Measurements from ENCODE around the gene ATG4D. TPM values are rescaled to one million over a fixed set of nuclear protein-coding genes. Genes with fewer than 3 reads are reported as not detected.

The ATG4D gene
- polyA plus RNA-seq, 1 of the 3 experiments (the other 2 are of a cell fraction): 22.6 TPM

DNA sequence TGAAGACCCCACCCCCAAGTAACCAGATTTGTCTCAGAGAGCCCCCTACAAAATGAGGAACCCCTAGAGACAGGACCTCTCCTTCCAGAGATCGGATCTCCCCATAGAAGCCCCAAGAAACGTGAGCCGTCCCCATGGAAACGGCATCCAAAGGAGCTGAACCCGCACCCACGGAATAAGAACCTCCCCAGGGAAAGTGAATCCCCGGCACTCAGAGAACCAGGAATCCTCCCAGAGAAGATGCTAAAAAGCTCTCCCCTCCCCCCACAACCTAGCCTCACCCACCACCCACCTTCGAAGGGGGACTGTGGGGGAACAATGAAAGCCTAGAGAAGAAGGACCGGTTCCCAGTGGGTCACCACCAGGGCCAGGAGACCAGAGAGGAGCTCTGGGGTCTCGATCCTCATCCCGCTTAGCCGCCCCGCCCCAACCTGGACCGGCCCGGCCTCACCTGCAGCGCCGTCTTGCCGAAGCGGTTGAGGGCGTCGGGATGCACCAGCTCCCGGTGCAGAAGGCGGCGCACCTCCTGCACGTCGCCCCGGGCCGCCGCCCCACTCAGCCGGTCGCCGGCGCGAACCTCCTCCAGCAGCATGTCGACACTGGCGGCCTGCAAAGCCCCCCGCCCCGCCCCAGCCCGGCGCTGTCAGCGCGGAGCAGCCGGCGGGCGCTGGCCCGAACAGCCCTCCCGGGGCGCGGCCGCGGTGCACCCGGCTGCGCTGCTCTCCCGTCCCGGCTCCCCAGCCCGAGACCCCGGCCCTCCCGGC, 24.5 kb downstream of the ATG4D start:
- TF ChIP-seq SIN3A (IDR thresholded peaks at IDR 0.05; ENCODE audit: borderline replicate concordance, low read depth, low read length) (0 out of 2 replicates have a peak, but pooled peaks have one; percentile 16), MEF2A (IDR thresholded peaks at IDR 0.05; ENCODE audit: borderline replicate concordance, low read depth) (no peak), YY1 (IDR thresholded peaks at IDR 0.05; ENCODE audit: low read depth) (no peak), SMC3 (IDR thresholded peaks at IDR 0.05; ENCODE audit: low read depth, low read length) (no peak), FOSL2 (IDR thresholded peaks at IDR 0.05; ENCODE audit: borderline replicate concordance, low read depth) (no peak)
- TF ChIP-seq, protein P1, sequence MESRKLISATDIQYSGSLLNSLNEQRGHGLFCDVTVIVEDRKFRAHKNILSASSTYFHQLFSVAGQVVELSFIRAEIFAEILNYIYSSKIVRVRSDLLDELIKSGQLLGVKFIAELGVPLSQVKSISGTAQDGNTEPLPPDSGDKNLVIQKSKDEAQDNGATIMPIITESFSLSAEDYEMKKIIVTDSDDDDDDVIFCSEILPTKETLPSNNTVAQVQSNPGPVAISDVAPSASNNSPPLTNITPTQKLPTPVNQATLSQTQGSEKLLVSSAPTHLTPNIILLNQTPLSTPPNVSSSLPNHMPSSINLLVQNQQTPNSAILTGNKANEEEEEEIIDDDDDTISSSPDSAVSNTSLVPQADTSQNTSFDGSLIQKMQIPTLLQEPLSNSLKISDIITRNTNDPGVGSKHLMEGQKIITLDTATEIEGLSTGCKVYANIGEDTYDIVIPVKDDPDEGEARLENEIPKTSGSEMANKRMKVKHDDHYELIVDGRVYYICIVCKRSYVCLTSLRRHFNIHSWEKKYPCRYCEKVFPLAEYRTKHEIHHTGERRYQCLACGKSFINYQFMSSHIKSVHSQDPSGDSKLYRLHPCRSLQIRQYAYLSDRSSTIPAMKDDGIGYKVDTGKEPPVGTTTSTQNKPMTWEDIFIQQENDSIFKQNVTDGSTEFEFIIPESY (IDR thresholded peaks at IDR 0.05; ENCODE audit: borderline replicate concordance, low read depth): no peak

DNA sequence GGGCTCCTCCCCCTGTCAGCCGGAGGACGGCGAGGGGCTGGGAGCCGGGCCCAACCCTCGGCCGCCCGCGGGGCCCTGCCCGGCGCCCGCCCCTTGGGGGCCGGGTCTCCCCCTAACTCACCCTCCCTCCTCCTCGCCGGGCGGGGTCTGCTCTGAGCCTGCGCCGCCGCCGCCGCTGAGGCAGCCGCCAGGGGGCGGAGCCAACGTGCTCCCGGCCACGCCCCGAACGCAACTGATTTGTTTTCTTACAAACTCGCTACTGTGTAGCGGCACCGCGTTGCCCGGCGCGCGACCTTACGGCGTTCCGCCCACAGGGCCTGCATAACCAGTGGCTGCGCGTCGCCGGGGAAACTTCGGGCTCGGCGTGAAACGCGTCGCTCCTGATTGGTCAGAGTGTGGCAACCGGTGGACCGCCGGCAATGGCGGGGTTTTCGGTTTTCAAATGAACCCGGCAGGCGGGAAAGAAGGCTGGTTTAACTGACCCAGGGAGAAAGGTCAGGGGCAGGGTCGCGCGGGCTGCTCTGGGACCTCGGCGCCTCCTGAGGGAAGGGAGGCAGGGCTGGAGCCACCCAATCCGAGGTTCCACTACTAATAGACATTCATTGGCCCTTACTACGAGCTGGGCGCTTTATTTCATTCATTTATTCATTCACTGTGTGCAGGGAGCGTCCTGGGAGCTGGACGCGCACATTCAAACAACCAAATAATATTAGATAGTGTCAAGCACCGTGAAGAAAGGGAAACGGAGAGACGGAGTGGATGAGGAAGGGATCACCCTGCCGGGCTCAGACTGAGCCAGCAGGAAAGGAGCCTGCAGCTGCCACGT, 25.3 kb downstream of the ATG4D start, which contains the start of gene CDKN2D:
TSS of gene CDKN2D (minus strand) at position 154 of the 826 bp plus-strand sequence. CDS start 326 bp downstream, outside the sequence.
- Histone ChIP-seq H4K20me1 (ENCODE audit: insufficient read depth) (no peaks in the 10 kb centered on the region), H3K9me3 (no peaks in the 10 kb centered on the region), H3F3A (replicated peaks; ENCODE audit: insufficient read depth) (peaks cover 13% of the 10 kb centered on the region), H3K36me3 (replicated peaks in 1 of 2; ENCODE audit: control insufficient read depth in 1 of 2, insufficient read depth in 2 of 2, low read length in 1 of 2) (no peaks in the 10 kb centered on the region), H3K9me2 (no peaks in the 10 kb centered on the region), H3K27me3 (ENCODE audit: insufficient read depth) (no peaks in the 10 kb centered on the region), H3K4me1 (ENCODE audit: control insufficient read depth in 1 of 2, insufficient read depth in 2 of 2, low read depth in 1 of 2, low read length in 1 of 2) (peaks cover 8 to 32% of the 10 kb centered on the region in 2 experiments; a peak in 3 of 4 replicates), H3K27ac (ENCODE audit: low read depth in 2 of 2, low read length in 1 of 2) (peak within 1 kb of the TSS; percentile 77 to 88), H2AFZ (ENCODE audit: low read depth) (peak within 1 kb of the TSS; percentile 84), H3K4me3 (ENCODE audit: low read depth in 2 of 2, low read length in 1 of 2) (peak within 1 kb of the TSS; percentile 70 to 76), H3K79me2 (ENCODE audit: insufficient read depth) (peaks cover 32% of the 10 kb centered on the region), H3K9ac (peak within 1 kb of the TSS; percentile 87), H3K4me2 (peak within 1 kb of the TSS; percentile 94)
- ChIA-PET CTCF (interaction anchor here (0.7 to 6.4 kb wide), 10 partner anchors 12 to 297 kb away, joined by 3 to 42 read pairs (median 4); partner anchors contain the start of gene QTRT1), POLR2A (interaction anchor here (0.6 kb wide), 1 partner anchor 66 kb away, joined by 3 read pairs; the partner anchor contains the start of gene KEAP1)
- under 1% methylated on average over 48 of the region's 71 CpGs for WGBS (ENCODE audit: low lambda C conversion rate)
- peak; percentile 96 for DNase-seq
- TF ChIP-seq, protein P2, sequence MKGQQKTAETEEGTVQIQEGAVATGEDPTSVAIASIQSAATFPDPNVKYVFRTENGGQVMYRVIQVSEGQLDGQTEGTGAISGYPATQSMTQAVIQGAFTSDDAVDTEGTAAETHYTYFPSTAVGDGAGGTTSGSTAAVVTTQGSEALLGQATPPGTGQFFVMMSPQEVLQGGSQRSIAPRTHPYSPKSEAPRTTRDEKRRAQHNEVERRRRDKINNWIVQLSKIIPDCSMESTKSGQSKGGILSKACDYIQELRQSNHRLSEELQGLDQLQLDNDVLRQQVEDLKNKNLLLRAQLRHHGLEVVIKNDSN (IDR thresholded peaks at IDR 0.05; ENCODE audit: borderline replicate concordance, low read depth): no peak; the same call in 1 of the 2 replicates
- TF ChIP-seq SIN3A (IDR thresholded peaks at IDR 0.05; ENCODE audit: borderline replicate concordance, low read depth, low read length): peak; percentile 95
- TF ChIP-seq, protein P3, sequence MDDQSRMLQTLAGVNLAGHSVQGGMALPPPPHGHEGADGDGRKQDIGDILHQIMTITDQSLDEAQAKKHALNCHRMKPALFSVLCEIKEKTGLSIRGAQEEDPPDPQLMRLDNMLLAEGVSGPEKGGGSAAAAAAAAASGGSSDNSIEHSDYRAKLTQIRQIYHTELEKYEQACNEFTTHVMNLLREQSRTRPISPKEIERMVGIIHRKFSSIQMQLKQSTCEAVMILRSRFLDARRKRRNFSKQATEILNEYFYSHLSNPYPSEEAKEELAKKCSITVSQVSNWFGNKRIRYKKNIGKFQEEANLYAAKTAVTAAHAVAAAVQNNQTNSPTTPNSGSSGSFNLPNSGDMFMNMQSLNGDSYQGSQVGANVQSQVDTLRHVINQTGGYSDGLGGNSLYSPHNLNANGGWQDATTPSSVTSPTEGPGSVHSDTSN (IDR thresholded peaks at IDR 0.05): no peak
- TF ChIP-seq, protein P4, sequence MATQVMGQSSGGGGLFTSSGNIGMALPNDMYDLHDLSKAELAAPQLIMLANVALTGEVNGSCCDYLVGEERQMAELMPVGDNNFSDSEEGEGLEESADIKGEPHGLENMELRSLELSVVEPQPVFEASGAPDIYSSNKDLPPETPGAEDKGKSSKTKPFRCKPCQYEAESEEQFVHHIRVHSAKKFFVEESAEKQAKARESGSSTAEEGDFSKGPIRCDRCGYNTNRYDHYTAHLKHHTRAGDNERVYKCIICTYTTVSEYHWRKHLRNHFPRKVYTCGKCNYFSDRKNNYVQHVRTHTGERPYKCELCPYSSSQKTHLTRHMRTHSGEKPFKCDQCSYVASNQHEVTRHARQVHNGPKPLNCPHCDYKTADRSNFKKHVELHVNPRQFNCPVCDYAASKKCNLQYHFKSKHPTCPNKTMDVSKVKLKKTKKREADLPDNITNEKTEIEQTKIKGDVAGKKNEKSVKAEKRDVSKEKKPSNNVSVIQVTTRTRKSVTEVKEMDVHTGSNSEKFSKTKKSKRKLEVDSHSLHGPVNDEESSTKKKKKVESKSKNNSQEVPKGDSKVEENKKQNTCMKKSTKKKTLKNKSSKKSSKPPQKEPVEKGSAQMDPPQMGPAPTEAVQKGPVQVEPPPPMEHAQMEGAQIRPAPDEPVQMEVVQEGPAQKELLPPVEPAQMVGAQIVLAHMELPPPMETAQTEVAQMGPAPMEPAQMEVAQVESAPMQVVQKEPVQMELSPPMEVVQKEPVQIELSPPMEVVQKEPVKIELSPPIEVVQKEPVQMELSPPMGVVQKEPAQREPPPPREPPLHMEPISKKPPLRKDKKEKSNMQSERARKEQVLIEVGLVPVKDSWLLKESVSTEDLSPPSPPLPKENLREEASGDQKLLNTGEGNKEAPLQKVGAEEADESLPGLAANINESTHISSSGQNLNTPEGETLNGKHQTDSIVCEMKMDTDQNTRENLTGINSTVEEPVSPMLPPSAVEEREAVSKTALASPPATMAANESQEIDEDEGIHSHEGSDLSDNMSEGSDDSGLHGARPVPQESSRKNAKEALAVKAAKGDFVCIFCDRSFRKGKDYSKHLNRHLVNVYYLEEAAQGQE (IDR thresholded peaks at IDR 0.05; ENCODE audit: low read depth, low read length): no peak
- peak; percentile 86; the same call in 1 of the 2 replicates for TF ChIP-seq RXRA (IDR thresholded peaks at IDR 0.05; ENCODE audit: borderline replicate concordance, low read depth)
- TF ChIP-seq JUND (IDR thresholded peaks at IDR 0.05): no peak
- TF ChIP-seq RAD21 (IDR thresholded peaks at IDR 0.05; ENCODE audit: low read length): no peak
- TF ChIP-seq, protein P5, sequence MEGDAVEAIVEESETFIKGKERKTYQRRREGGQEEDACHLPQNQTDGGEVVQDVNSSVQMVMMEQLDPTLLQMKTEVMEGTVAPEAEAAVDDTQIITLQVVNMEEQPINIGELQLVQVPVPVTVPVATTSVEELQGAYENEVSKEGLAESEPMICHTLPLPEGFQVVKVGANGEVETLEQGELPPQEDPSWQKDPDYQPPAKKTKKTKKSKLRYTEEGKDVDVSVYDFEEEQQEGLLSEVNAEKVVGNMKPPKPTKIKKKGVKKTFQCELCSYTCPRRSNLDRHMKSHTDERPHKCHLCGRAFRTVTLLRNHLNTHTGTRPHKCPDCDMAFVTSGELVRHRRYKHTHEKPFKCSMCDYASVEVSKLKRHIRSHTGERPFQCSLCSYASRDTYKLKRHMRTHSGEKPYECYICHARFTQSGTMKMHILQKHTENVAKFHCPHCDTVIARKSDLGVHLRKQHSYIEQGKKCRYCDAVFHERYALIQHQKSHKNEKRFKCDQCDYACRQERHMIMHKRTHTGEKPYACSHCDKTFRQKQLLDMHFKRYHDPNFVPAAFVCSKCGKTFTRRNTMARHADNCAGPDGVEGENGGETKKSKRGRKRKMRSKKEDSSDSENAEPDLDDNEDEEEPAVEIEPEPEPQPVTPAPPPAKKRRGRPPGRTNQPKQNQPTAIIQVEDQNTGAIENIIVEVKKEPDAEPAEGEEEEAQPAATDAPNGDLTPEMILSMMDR (IDR thresholded peaks at IDR 0.05): no peak

More for the DNA sequence above, 24.5 kb downstream of the ATG4D start:
- Histone ChIP-seq H3K9me3 (no peaks in the 10 kb centered on the region), H4K20me1 (ENCODE audit: insufficient read depth) (no peaks in the 10 kb centered on the region), H3K4me3 (ENCODE audit: low read depth in 2 of 2, low read length in 1 of 2) (peak overlapping the region; percentile 70 to 76), H3K27ac (ENCODE audit: low read depth in 2 of 2, low read length in 1 of 2) (peak overlapping the region in 1 of 2 experiments; percentile 24; a peak in 1 of 4 replicates), H3K36me3 (replicated peaks in 1 of 2; ENCODE audit: control insufficient read depth in 1 of 2, insufficient read depth in 2 of 2, low read length in 1 of 2) (no peaks in the 10 kb centered on the region), H3K9ac (peak overlapping the region; percentile 61), H3K27me3 (ENCODE audit: insufficient read depth) (no peaks in the 10 kb centered on the region), H3K4me2 (peak overlapping the region; percentile 94), H3K4me1 (ENCODE audit: control insufficient read depth in 1 of 2, insufficient read depth in 2 of 2, low read depth in 1 of 2, low read length in 1 of 2) (peaks cover 8 to 32% of the 10 kb centered on the region in 2 experiments; a peak in 3 of 4 replicates), H3K79me2 (ENCODE audit: insufficient read depth) (peaks cover 37% of the 10 kb centered on the region), H3K9me2 (no peaks in the 10 kb centered on the region), H3F3A (replicated peaks; ENCODE audit: insufficient read depth) (peaks cover 13% of the 10 kb centered on the region), H2AFZ (ENCODE audit: low read depth) (peak overlapping the region; percentile 73)
- DNase-seq: no peak
- POLR2A ChIA-PET: interaction anchor here (1.3 kb wide), 1 partner anchor 15 kb away, joined by 4 read pairs; no protein-coding TSS in a partner anchor
- CTCF ChIA-PET: interaction anchor here (1.0 to 6.4 kb wide), 7 partner anchors 13 to 152 kb away, joined by 3 to 42 read pairs (median 7); no protein-coding TSS in a partner anchor
- 7% methylated on average over 9 of the region's 58 CpGs for WGBS (ENCODE audit: low lambda C conversion rate)

Measured in SK-N-SH (cell line).